Lower leg skin (tissue), 3 donors: ENCODE results near the gene PPP4R3A.

Experiments used
- CTCF ChIP-seq, 3 donors: fragments of 450-650 bp; IDR thresholded peaks; one replicate each; pipeline ENCODE4 v1.5.1; 2016; ENCODE audit warnings: antibody characterized with exemption in 3 of 3, mild to moderate bottlenecking in 3 of 3, moderate library complexity in 2 of 3
- POLR2A ChIP-seq, 2 donors: fragments of 450-650 bp; IDR thresholded peaks; one replicate each; pipeline ENCODE4 v1.6.1; 2016 to 2017; ENCODE audit warnings: antibody characterized with exemption in 2 of 2, mild to moderate bottlenecking in 1 of 2, moderate library complexity in 1 of 2

- TF ChIP-seq CTCF (IDR thresholded peaks at IDR 0.05) (no peak), POLR2A (IDR thresholded peaks at IDR 0.05) (no peak)
These were observed 23.5 kb upstream of the PPP4R3A start for GRCh38 chr14:91533623-91534022.
